ENCODE results near the gene AQP11.

DNA sequence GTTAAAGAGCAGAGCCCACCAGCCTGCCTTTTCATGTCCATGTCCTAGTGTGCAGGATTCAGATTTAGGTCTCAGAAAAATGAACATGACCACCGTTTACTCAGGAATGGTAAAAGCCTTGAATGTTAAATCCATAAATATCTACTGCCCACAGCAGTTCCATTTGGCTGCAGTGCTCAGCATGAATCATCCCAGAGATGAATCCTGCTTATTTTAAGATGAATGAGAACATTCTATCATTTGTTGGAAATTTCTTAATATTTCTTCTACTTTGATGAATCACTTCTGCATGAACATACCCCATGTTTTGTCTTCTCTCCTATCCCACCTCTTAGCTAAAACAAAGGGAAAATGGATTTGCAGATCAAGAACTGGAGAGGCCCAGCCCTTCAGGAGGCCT lies 47.5 kb upstream of the AQP11 start:
- TF ChIP-seq POLR2A (IDR thresholded peaks at IDR 0.05; ENCODE audit: low read depth, low read length) (no peak), POLR2AphosphoS5 (IDR thresholded peaks at IDR 0.05; ENCODE audit: low read depth, low read length) (no peak), TAF1 (IDR thresholded peaks at IDR 0.05; ENCODE audit: low read depth, low read length) (no peak), POU2F2 (IDR thresholded peaks at IDR 0.05; ENCODE audit: low read depth, low read length) (no peak), PAX5 (IDR thresholded peaks at IDR 0.05; ENCODE audit: insufficient read depth, low read length, severe bottlenecking) (no peak)

All from GM12891 (cell line).